Measurements from ENCODE around the gene CRLF3.

GRCh38 chr17:30824356-30825145 is at the start of gene CRLF3:
- TF ChIP-seq POLR2A (IDR thresholded peaks at IDR 0.05; ENCODE audit: low read depth, low read length), result peak; percentile 56
- peak; percentile 33; the same call in 1 of the 2 replicates for TF ChIP-seq SMC3 (IDR thresholded peaks at IDR 0.05; ENCODE audit: low read depth, low read length)
- peak; percentile 60 for TF ChIP-seq CTCF (conservative IDR thresholded peaks at IDR 0.05; ENCODE audit: low read depth, low read length)
- TF ChIP-seq MXI1 (IDR thresholded peaks at IDR 0.05; ENCODE audit: borderline replicate concordance, low read depth, low read length), result peak; percentile 72; the same call in 1 of the 2 replicates
- no peak for TF ChIP-seq RCOR1 (IDR thresholded peaks at IDR 0.05; ENCODE audit: insufficient replicate concordance, low read length)
- peak; percentile 43; the same call in 1 of the 2 replicates for TF ChIP-seq RAD21 (IDR thresholded peaks at IDR 0.05; ENCODE audit: low read length)
- TF ChIP-seq USF2 (IDR thresholded peaks at IDR 0.05; ENCODE audit: low read depth, low read length), result no peak
- peak; percentile 39; the same call in 1 of the 2 replicates for TF ChIP-seq MAZ (IDR thresholded peaks at IDR 0.05; ENCODE audit: borderline replicate concordance, low read depth, low read length)
- TF ChIP-seq CHD1 (IDR thresholded peaks at IDR 0.05; ENCODE audit: low read depth, low read length), result no peak
- no peak for TF ChIP-seq RFX5 (IDR thresholded peaks at IDR 0.05; ENCODE audit: low read depth, low read length)
- TF ChIP-seq ELK1 (IDR thresholded peaks at IDR 0.05; ENCODE audit: borderline replicate concordance, low read depth, low read length), result no peak
- TF ChIP-seq MAFK (IDR thresholded peaks at IDR 0.05; ENCODE audit: low read depth, low read length), result no peak
- peak; percentile 80 for TF ChIP-seq BHLHE40 (IDR thresholded peaks at IDR 0.05; ENCODE audit: low read depth, low read length)
- no peak for TF ChIP-seq FOS (IDR thresholded peaks at IDR 0.05; ENCODE audit: low read depth, low read length)

Measured in IMR-90 (cell line).